ENCODE measurements around the gene TNRC6C. TPM values are rescaled to one million over a fixed set of nuclear protein-coding genes. Genes with fewer than 3 reads are reported as not detected.
A peak's percentile ranks its signal among the peaks of the same experiment; 100 is the strongest.

Gene TNRC6C, protein sequence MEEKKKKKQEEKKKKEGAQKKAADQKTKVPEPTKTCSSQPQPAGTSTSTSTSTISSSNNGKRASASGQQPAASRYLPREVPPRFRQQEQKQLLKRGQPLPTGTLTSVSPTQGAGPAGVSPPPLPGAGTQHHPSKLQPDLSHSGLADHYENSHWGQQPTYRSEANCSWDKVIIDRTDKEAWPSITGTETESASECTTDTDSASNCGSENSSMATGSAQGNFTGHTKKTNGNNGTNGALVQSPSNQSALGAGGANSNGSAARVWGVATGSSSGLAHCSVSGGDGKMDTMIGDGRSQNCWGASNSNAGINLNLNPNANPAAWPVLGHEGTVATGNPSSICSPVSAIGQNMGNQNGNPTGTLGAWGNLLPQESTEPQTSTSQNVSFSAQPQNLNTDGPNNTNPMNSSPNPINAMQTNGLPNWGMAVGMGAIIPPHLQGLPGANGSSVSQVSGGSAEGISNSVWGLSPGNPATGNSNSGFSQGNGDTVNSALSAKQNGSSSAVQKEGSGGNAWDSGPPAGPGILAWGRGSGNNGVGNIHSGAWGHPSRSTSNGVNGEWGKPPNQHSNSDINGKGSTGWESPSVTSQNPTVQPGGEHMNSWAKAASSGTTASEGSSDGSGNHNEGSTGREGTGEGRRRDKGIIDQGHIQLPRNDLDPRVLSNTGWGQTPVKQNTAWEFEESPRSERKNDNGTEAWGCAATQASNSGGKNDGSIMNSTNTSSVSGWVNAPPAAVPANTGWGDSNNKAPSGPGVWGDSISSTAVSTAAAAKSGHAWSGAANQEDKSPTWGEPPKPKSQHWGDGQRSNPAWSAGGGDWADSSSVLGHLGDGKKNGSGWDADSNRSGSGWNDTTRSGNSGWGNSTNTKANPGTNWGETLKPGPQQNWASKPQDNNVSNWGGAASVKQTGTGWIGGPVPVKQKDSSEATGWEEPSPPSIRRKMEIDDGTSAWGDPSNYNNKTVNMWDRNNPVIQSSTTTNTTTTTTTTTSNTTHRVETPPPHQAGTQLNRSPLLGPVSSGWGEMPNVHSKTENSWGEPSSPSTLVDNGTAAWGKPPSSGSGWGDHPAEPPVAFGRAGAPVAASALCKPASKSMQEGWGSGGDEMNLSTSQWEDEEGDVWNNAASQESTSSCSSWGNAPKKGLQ (N-terminal part only)
- 16.0 and 16.6 TPM in 2 replicates for total RNA-seq

- peak; percentile 100 for DNase-seq
- peaks cover 49% of the 10 kb centered on the region for H3K27me3 Mint-ChIP-seq
- H3K4me3 Mint-ChIP-seq = peak within 1 kb of the TSS; percentile 91
- intact Hi-C loops (cut with micrococcal nuclease) = loop anchor here (2.0 to 5.0 kb wide), 6 partner anchors 54 to 1576 kb away; partner anchors contain the start of genes SPHK1 and TMC8
- peaks cover 39% of the 10 kb centered on the region for H3K4me1 Mint-ChIP-seq
- H3K27ac Mint-ChIP-seq = peak within 1 kb of the TSS; percentile 86
- peaks cover 8% of the 10 kb centered on the region for H3K36me3 Mint-ChIP-seq (ENCODE audit: low read depth)
- peaks cover 3% of the 10 kb centered on the region for H3K9me3 Mint-ChIP-seq
These were observed at the start of gene TNRC6C for GRCh38 chr17:77957857-77958715. Gene TNRC6C (plus strand): TSS chr17:77958703. CDS start chr17:78004207, 45,504 bp downstream.

GRCh38 chr17:77909236-77909635 is 49.3 kb upstream of the TNRC6C start:
- Mint-ChIP-seq H3K27ac (no peak overlapping the region), H3K4me3 (no peak overlapping the region), H3K36me3 (ENCODE audit: low read depth) (no peaks in the 10 kb centered on the region), H3K9me3 (no peaks in the 10 kb centered on the region), H3K27me3 (peaks cover 36% of the 10 kb centered on the region), H3K4me1 (no peaks in the 10 kb centered on the region)
- intact Hi-C loops (cut with micrococcal nuclease) = no loop called here
- DNase-seq = no peak

- Mint-ChIP-seq H3K9me3 (no peaks in the 10 kb centered on the region), H3K27me3 (peaks cover 40% of the 10 kb centered on the region), H3K36me3 (ENCODE audit: low read depth) (no peaks in the 10 kb centered on the region), H3K4me1 (no peaks in the 10 kb centered on the region), H3K4me3 (no peak overlapping the region), H3K27ac (no peak overlapping the region)
- no peak for DNase-seq
- intact Hi-C loops (cut with micrococcal nuclease) = no loop called here
These were observed 48.7 kb upstream of the TNRC6C start for GRCh38 chr17:77909816-77910215.

- Mint-ChIP-seq H3K27me3 (peaks cover 71% of the 10 kb centered on the region), H3K27ac (no peak overlapping the region), H3K36me3 (ENCODE audit: low read depth) (no peaks in the 10 kb centered on the region), H3K9me3 (no peaks in the 10 kb centered on the region), H3K4me1 (peaks cover 7% of the 10 kb centered on the region), H3K4me3 (no peak overlapping the region)
- no peak for DNase-seq
- intact Hi-C loops (cut with micrococcal nuclease) = no loop called here
These were observed 43.9 kb upstream of the TNRC6C start for GRCh38 chr17:77914385-77915254.

- Mint-ChIP-seq H3K27ac (no peak overlapping the region), H3K27me3 (peaks cover 66% of the 10 kb centered on the region), H3K4me1 (peaks cover 7% of the 10 kb centered on the region), H3K9me3 (no peaks in the 10 kb centered on the region), H3K36me3 (ENCODE audit: low read depth) (no peaks in the 10 kb centered on the region), H3K4me3 (no peak overlapping the region)
- intact Hi-C loops (cut with micrococcal nuclease) = no loop called here
- no peak for DNase-seq
These were observed 42.9 kb upstream of the TNRC6C start for GRCh38 chr17:77915594-77916021.

GRCh38 chr17:77916264-77916663 is 42.2 kb upstream of the TNRC6C start:
- Mint-ChIP-seq H3K27ac (no peak overlapping the region), H3K27me3 (peaks cover 60% of the 10 kb centered on the region), H3K36me3 (ENCODE audit: low read depth) (no peaks in the 10 kb centered on the region), H3K4me3 (no peak overlapping the region), H3K4me1 (peaks cover 7% of the 10 kb centered on the region), H3K9me3 (no peaks in the 10 kb centered on the region)
- DNase-seq = no peak
- intact Hi-C loops (cut with micrococcal nuclease) = no loop called here

DNA sequence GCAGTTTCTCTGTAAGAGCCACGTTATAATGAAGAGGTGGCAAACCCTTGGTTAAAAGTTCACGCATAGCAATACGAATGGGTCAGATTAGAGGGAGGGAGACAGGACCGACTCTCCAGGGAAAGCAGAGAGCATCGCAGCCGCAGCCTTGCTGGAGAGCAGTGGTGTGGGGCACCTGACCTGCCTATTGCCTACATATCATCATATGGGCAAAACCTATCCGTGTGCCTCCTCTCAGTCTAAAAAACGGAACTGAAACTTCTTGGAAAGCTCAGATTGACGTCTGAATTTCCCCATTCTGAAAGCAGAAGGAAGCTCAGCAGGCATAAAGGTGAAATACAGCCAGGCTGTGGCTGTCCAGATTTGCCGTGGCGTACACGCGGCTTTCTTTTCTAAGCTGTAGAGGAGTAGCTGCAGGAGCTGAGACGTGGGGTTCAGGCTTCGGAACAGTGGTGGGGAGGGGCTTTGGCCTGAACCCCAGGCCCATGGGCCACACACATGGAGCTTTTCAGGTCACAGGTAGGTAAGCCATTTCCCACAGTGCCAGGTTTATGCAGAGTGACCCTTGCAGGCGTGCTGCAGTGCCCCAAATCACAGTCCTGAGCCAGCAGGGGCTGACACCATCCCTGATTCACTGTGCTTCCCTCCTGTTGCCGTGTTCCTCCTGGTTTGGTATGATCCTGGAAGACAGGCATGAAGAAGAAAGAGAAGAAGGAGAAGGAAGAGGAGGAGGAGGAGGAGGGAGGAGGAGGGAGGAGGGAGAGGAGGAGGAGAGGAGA is 41.6 kb upstream of the TNRC6C start:
- intact Hi-C loops (cut with micrococcal nuclease) = no loop called here
- H3K9me3 Mint-ChIP-seq = no peaks in the 10 kb centered on the region
- peaks cover 53% of the 10 kb centered on the region for H3K27me3 Mint-ChIP-seq
- no peak for DNase-seq
- H3K27ac Mint-ChIP-seq = no peak overlapping the region
- H3K4me3 Mint-ChIP-seq = no peak overlapping the region
- peaks cover 7% of the 10 kb centered on the region for H3K4me1 Mint-ChIP-seq
- no peaks in the 10 kb centered on the region for H3K36me3 Mint-ChIP-seq (ENCODE audit: low read depth)

DNA sequence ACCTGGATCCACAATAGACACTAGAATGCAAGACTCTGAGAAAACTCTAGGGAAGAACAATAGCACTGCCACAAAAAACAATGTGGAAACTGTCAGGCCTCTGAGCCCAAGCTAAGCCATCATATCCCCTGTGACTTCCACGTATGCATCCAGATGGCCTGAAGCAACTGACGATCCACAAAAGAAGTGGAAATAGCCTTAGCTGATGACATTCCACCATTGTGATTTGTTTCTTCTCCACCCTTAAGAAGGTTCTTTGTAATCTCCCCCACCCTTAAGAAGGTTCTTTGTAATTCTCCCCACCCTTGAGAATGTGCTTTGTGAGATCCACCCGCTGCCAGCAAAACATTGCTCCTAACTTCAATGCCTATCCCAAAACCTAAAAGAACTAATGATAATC is 39.2 kb upstream of the TNRC6C start:
- intact Hi-C loops (cut with micrococcal nuclease) = no loop called here
- no peaks in the 10 kb centered on the region for H3K36me3 Mint-ChIP-seq (ENCODE audit: low read depth)
- no peak overlapping the region for H3K4me3 Mint-ChIP-seq
- H3K9me3 Mint-ChIP-seq = no peaks in the 10 kb centered on the region
- H3K4me1 Mint-ChIP-seq = peaks cover 7% of the 10 kb centered on the region
- H3K27ac Mint-ChIP-seq = no peak overlapping the region
- H3K27me3 Mint-ChIP-seq = peaks cover 47% of the 10 kb centered on the region
- DNase-seq = no peak

- intact Hi-C loops (cut with micrococcal nuclease) = no loop called here
- no peaks in the 10 kb centered on the region for H3K36me3 Mint-ChIP-seq (ENCODE audit: low read depth)
These were observed 35.4 kb upstream of the TNRC6C start for GRCh38 chr17:77923135-77923534.

GRCh38 chr17:77923776-77924513 is 34.6 kb upstream of the TNRC6C start:
- DNase-seq = no peak
- H3K27me3 Mint-ChIP-seq = peaks cover 24% of the 10 kb centered on the region
- peaks cover 1% of the 10 kb centered on the region for H3K4me1 Mint-ChIP-seq
- H3K36me3 Mint-ChIP-seq (ENCODE audit: low read depth) = no peaks in the 10 kb centered on the region
- no peak overlapping the region for H3K4me3 Mint-ChIP-seq
- no peak overlapping the region for H3K27ac Mint-ChIP-seq
- H3K9me3 Mint-ChIP-seq = no peaks in the 10 kb centered on the region
- intact Hi-C loops (cut with micrococcal nuclease) = no loop called here

More at GRCh38 chr17:77923135-77923534, 35.4 kb upstream of the TNRC6C start:
- no peak for DNase-seq
- Mint-ChIP-seq H3K4me1 (no peaks in the 10 kb centered on the region), H3K27me3 (peaks cover 25% of the 10 kb centered on the region), H3K4me3 (no peak overlapping the region), H3K9me3 (no peaks in the 10 kb centered on the region), H3K27ac (no peak overlapping the region)

- Mint-ChIP-seq H3K9me3 (no peaks in the 10 kb centered on the region), H3K36me3 (ENCODE audit: low read depth) (no peaks in the 10 kb centered on the region), H3K4me3 (no peak overlapping the region), H3K4me1 (peaks cover 5% of the 10 kb centered on the region), H3K27ac (no peak overlapping the region), H3K27me3 (peaks cover 19% of the 10 kb centered on the region)
- intact Hi-C loops (cut with micrococcal nuclease) = no loop called here
- DNase-seq = no peak
These were observed 33.7 kb upstream of the TNRC6C start for GRCh38 chr17:77924757-77925336.
